ENCODE results near the gene DHX34. TPM values are rescaled to one million over a fixed set of nuclear protein-coding genes. Genes with fewer than 3 reads are reported as not detected.
"Not testable (repeated sequence)": the region's sequence is repeated elsewhere in the genome, so short reads cannot be mapped to it uniquely, and the experiment has no call there.

The DHX34 gene
- total RNA-seq, 1 donor from 2014 or later, result 7.3 TPM

- ATAC-seq, result no peak
- intact Hi-C loops (cut with micrococcal nuclease), result no loop called here
- DNase-seq, result no peak
Measured at GRCh38 chr19:47322058-47322457, 27.1 kb upstream of the DHX34 start.

GRCh38 chr19:47323409-47323808, 25.7 kb upstream of the DHX34 start:
- DNase-seq, result no peak
- ATAC-seq, result no peak
- intact Hi-C loops (cut with micrococcal nuclease), result no loop called here

DNA sequence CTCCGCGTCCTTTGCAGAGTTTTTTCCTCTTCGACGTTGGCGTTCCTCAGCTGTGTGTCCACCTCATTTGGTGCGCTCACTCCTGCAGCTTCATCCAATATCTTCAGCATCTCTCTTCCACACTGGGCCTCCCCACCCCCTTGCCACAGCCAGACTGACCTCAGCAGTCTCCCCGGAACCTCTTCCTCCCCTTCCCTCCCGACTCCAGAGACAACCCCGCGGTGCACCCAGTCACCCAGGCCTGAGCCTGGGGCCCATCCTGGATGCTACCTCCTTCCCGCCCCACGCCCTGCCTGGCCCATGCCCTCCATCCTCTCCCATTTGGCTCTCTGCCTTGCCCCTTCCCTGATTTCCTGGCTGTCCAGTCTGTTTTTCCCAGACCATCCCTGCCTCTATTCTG, 25.2 kb upstream of the DHX34 start:
- ATAC-seq (peak; percentile 68), DNase-seq (no peak)
- intact Hi-C loops (cut with micrococcal nuclease), result no loop called here

DNA sequence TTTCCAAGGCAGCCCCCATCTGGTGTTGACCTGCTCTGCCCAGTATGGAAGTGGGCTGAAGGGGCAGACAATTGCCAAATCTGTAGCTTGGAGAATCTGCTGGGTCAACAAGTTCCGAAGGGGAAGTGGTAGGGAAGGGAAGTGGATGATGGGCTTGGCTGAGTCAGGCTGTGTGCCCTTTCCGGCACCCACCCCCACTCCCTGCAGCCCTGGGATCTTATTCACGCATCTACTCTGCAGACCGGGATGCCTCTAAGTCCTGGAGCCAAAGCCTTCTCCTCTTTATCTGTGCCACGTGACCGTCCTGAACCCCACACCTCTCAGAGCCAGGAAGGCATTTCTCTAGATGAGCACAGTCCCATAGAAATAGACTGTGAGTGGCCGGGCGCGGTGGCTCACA, 24.6 kb upstream of the DHX34 start:
- ATAC-seq, result peak; percentile 89
- intact Hi-C loops (cut with micrococcal nuclease), result no loop called here

DNA sequence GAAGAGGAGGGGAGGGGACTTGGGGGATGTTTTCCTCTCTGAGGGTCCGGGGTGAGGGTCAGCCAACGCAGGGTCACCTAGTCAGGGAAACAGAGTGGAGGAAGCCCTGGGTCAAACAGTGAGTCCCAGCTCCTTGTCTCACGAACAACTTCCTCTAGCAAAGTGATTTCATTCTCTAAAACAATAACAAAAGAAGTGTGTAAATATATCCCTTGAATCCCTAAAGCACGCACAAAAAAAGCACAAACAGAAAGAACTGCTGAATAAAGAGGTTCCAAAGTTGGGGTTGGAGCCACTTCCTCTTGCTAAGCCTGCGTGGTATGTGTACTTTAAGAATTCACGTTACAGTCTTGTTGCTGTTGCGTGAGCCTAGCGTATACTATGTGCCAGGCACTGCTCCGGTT, 18.6 kb upstream of the DHX34 start:
- intact Hi-C loops (cut with micrococcal nuclease), result no loop called here
- DNase-seq (no peak), ATAC-seq (peak; percentile 79)

More for the DNA sequence above, 24.6 kb upstream of the DHX34 start:
- DNase-seq, result no peak

DNA sequence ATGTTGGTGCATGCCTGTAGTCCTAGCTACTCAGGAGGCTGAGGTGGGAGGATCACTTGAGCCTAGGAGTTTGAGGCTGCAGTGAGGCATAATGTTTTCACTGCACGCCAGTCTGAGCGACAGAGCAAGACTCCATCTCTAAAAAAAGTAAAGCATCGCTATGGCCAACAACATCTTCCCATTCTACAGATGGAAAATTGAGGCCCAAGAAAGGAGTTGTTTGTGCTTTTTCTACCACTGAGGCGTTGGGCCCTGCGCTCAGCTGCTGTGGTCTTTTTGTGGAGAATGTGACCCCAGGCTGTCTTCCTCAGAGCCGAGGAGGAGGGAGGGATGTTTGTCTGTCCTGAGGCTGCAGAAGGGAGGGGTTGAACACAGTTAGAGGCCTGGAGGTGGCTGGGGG, 17.6 kb upstream of the DHX34 start:
- intact Hi-C loops (cut with micrococcal nuclease), result no loop called here
- ATAC-seq (no peak), DNase-seq (no peak)

DNA sequence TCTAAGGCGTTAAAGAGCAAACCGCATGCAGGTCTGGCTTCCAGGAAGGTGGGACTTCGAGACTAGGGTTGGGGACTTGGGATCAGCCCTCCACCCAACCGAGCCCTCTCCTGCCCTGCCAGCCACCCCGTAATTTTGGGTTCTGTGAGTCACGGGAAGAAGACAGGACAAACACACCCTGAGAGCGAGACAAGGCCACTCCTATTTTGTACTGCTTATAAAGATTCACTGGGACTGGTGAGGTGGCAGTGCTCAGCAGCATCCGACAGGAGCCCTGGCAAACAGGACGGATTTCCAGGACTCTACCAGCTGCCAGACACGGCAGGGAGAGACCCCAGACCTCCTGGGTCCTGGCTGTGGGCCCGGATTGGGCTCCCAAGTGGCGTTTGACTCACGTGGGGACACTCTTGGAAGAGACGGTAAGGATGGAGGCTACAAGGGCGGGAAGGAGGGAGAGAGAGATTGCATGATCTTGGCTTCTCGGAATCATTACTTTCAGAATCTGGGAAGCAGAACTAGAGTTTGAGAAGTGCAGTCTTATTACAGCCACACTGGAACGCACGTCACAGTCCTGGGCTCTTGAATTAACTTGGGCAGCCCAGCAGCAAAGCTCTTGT, 17.1 kb upstream of the DHX34 start, which contains the start of gene C5AR2:
Gene C5AR2, plus strand, starts transcription at position 245 of the 617 bp plus-strand sequence. CDS start 8,625 bp downstream, outside the sequence.
- DNase-seq (no peak), ATAC-seq (peak; percentile 40)
- intact Hi-C loops (cut with micrococcal nuclease), result no loop called here

DNA sequence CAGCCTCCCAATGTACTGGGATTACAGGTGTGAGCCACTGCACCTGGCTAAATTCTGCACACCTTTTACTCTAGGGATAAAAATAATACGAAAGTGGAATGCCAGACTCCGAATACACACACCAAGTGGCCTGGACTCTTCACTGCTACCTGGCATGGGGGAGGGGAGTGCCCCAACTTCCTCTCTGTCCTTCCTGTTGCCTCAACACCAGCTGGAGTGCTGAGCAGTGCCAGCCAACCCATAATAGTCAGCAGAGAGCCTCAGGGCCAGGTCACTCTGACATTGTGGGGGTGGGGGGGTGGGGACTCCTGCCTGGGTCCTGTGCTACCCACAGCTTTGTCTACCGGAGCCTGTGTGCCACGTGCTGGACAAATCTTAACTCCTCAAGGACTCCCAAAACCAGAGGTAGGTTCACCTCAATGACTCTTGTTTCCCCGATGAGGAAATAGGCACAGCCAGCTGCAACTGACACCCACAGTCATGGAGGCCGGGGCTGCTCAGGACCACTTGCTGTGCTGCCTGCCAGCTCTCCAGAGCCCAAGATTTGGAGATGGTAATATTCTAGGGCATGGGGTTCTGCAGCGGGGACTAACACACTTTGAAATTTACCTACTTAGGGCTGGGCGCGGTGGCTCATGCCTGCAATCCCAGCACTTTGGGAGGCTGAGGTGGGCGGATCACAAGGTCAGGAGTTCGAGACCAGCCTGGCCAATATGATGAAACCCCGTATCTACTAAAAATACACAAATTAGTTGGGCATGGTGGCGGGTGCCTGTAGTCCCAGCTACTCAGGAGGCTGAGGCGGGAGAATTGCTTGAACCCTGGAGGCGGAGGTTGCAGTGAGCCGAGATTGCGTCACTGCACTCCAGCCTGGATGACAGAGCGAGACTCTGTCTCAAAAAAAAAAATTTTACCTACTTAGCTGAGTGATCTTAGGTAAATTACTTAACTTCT, 12.1 kb upstream of the DHX34 start:
- intact Hi-C loops (cut with micrococcal nuclease), result not testable (repeated sequence)
- ATAC-seq (peak; percentile 78), DNase-seq (peak; percentile 56)

DNA sequence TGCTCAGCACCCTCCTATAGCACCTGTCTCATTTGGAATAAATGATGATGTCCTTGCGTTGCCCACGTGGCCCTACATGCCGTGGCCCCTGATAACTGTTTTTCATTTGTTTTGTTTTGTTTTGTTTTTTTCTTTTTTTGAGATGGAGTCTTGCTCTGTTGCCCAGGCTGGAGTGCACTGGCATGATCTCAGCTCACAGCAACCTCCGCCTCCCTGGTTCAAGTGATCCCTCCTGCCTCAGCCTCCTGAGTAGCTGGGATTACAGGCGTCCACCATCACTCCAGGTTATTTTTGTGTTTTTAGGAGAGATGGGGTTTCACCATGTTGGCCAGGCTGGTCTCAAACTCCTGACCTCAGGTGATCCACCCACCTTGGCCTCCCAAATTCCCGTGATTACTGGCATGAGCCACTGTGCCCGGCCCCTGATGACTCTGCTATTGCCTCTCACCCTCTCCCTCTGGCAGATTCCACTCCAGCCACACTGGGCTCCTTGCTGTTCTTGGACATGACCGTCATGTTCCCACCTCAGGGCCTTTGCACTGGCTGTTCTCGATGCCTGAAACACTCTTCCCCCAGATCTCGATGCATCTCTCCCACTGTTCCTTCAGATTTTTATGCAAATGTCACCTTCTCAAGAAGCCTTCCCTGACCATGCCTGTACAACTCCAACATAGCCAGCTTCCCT, 9.8 kb upstream of the DHX34 start:
- ATAC-seq (no peak), DNase-seq (no peak)
- intact Hi-C loops (cut with micrococcal nuclease), result no loop called here

GRCh38 chr19:47340477-47341208, 8.5 kb upstream of the DHX34 start:
- DNase-seq, result no peak
- intact Hi-C loops (cut with micrococcal nuclease), result no loop called here
- no peak for ATAC-seq

GRCh38 chr19:47341734-47342133, 7.4 kb upstream of the DHX34 start:
- DNase-seq (no peak), ATAC-seq (no peak)
- intact Hi-C loops (cut with micrococcal nuclease), result no loop called here

GRCh38 chr19:47343194-47343802, 5.8 kb upstream of the DHX34 start:
- intact Hi-C loops (cut with micrococcal nuclease), result no loop called here
- no peak for ATAC-seq
- DNase-seq, result no peak

DNA sequence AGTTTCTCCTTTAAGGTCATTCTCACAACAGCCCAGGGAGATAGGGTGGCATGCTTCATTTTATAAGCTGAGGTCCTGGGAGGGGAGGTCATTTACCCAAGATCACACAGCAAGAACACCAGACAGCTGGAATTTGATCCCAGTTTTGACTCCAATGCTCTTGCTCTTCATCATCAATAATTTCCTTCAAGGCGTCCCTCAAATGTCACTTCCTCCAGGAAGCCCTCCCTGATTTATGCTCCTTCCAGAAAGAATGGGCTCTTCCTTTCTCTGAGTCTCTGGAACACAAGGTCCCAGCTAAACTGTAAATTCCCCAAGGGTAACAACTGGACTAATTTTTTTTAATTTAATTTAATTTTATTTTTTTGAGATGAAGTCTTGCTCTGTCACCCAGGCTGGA, 4.7 kb upstream of the DHX34 start:
- DNase-seq (no peak), ATAC-seq (no peak)
- intact Hi-C loops (cut with micrococcal nuclease), result no loop called here

- DNase-seq; ATAC-seq; intact Hi-C loops (cut with micrococcal nuclease): not testable (repeated sequence)
Measured at GRCh38 chr19:47346024-47346423, 3.1 kb upstream of the DHX34 start.

DNA sequence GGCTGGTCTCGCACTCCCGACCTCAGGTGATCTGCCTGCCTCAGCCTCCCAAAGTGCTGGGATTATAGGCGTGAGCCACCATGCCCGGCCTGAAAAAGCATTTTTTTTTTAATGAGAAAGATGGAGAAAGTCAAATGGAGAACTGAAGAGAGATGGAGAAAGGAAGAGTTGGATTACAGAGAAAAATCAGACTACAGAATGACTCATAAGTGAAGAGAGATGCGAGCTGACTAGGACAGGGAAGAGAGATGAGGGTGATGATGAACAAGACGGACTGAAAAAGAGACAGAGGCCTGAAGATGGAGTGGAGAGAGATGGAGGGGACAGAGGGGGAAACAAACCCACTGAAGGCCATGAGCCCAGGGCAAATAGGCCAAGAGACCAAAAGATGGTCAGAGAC, 1.5 kb downstream of the DHX34 start:
- ATAC-seq, result no peak
- no peak for DNase-seq
- intact Hi-C loops (cut with micrococcal nuclease), result no loop called here

GRCh38 chr19:47351548-47351947, 2.4 kb downstream of the DHX34 start:
- ATAC-seq (no peak), DNase-seq (no peak)
- intact Hi-C loops (cut with micrococcal nuclease), result no loop called here

DNA sequence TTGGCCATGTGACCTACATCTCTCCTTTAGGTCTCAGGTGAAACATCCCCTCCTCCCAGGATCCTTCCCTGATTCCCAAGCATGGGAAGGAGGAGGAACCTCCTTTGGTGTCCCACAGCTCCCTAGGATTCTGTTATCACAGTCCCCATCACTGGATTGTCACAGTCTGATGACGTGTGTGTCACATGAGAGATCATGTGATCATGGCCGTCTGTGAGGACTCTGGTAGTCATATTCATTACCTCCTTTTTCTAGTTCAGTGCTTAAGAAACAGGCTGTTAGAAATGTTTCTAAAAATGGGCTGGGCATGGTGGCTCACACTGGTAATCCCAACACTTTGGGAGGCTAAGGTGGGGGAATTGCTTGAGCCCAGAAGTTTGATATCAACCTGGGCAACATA, 3.0 kb downstream of the DHX34 start:
- ATAC-seq, result no peak
- intact Hi-C loops (cut with micrococcal nuclease), result no loop called here

GRCh38 chr19:47353307-47353712, 4.2 kb downstream of the DHX34 start:
- intact Hi-C loops (cut with micrococcal nuclease), result no loop called here
- peak; percentile 33 for ATAC-seq
- peak; percentile 76 for DNase-seq

More for the DNA sequence above, 3.0 kb downstream of the DHX34 start:
- DNase-seq, result no peak

DNA sequence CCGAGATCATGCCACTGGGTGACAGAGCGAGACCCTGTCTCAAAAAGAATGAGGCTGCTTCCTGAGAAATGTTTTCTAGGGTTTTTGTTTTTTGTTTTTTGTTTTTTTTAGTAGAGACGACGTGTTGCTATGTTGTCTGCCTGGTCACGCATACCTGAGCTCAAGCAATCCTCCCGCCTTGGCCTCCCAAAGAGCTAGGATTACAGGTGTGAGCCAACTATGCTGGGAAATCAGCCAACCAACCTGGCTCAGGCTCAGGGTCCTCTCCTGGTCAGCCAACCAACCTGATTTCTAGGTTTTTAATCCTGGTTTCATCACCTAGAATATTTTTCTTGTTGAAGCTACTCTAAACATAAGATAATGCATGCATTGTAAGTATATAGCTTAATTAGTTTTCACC, 7.8 kb downstream of the DHX34 start:
- intact Hi-C loops (cut with micrococcal nuclease), result no loop called here
- DNase-seq, result no peak
- ATAC-seq, result no peak
